Activated B cell treated with CpG ODN at 0.5 μM for 24 hours (primary cell): Measurements from ENCODE around the gene ESCO1. TPM values are rescaled to one million over a fixed set of nuclear protein-coding genes. Genes with fewer than 3 reads are reported as not detected.
A peak's percentile ranks its signal among the peaks of the same experiment; 100 is the strongest.
"Not testable (repeated sequence)": the region's sequence is repeated elsewhere in the genome, so short reads cannot be mapped to it uniquely, and the experiment has no call there.

Experiments used
- ATAC-seq: fragments of 200-7000 bp; cut with Tn5 transposase; one replicate; pipeline ENCODE4 v1.10.0; 2021; ENCODE audit warnings: low read depth, mild to moderate bottlenecking, moderate library complexity
- CTCF ChIA-PET: fragments of 350-600 bp; sonication (Branson Sonifier 250); formaldehyde crosslinking; loops from one replicate; lab custom pipeline; 2021; ENCODE audit warnings: antibody characterized with exemption; lab: Charles Lee
- POLR2A ChIA-PET: fragments of 350-600 bp; sonication (Branson Sonifier 250); formaldehyde crosslinking; loops from one replicate; lab custom pipeline; 2021; ENCODE audit warnings: antibody characterized with exemption; lab: Charles Lee
- DNase-seq: peaks from one replicate; pipeline ENCODE4 v3.0.0; 2022
- H3K27ac Mint-ChIP-seq: one replicate; pipeline ENCODE4 v1.8.0; 2020; ENCODE audit warnings: mixed read lengths
- H3K27me3 Mint-ChIP-seq: one replicate; pipeline ENCODE4 v1.8.0; 2021; ENCODE audit warnings: mixed read lengths
- H3K36me3 Mint-ChIP-seq: one replicate; pipeline ENCODE4 v1.8.0; 2021; ENCODE audit warnings: low read depth, mixed read lengths
- H3K4me1 Mint-ChIP-seq: one replicate; pipeline ENCODE4 v1.8.0; 2021; ENCODE audit warnings: mixed read lengths
- H3K4me3 Mint-ChIP-seq: one replicate; pipeline ENCODE4 v1.8.0; 2020; ENCODE audit warnings: mild to moderate bottlenecking, mixed read lengths
- H3K9me3 Mint-ChIP-seq: one replicate; pipeline ENCODE4 v1.8.0; 2020; ENCODE audit warnings: mixed read lengths
- CTCF ChIP-seq: fragments of 200-600 bp; IDR thresholded peaks from one replicate; pipeline ENCODE4 v1.8.0; 2022; ENCODE audit warnings: antibody characterized with exemption, mild to moderate bottlenecking
- intact Hi-C: fragments of 100-400 bp; cut with micrococcal nuclease; formaldehyde crosslinking; loops from one replicate; pipeline ENCODE4 v1.15.1; 2024
- total RNA-seq: library from RNA; stranded (reverse); gene quantifications from 2 replicates; pipeline ENCODE4 v1.2.3, GENCODE V29; 2022

ESCO1 gene
- total RNA-seq, 1 donor from 2014 or later, result 19.6 TPM

- H3K36me3 Mint-ChIP-seq, result peaks cover 36% of the 10 kb centered on the region
- DNase-seq, result no peak
- intact Hi-C loops, result loop anchor here (5.0 kb wide), 2 partner anchors 53 to 68 kb away; partner anchors contain the start of gene ABHD3
- H3K27ac Mint-ChIP-seq, result peak overlapping the region; percentile 22
- peaks cover 18% of the 10 kb centered on the region for H3K4me1 Mint-ChIP-seq
- TF ChIP-seq CTCF, result no peak
- no peaks in the 10 kb centered on the region for H3K27me3 Mint-ChIP-seq
- ATAC-seq, result no peak
- H3K9me3 Mint-ChIP-seq, result no peaks in the 10 kb centered on the region
- CTCF ChIA-PET, result no interaction called here
- H3K4me3 Mint-ChIP-seq, result no peak overlapping the region
- POLR2A ChIA-PET, result interaction anchor here (0.7 kb wide), 1 partner anchor 105 kb away, joined by 6 read pairs; no protein-coding TSS in a partner anchor
These were observed 34.2 kb upstream of the ESCO1 start for GRCh38 chr18:21634588-21635199.

GRCh38 chr18:21632393-21632792 is 31.9 kb upstream of the ESCO1 start:
- H3K4me3 Mint-ChIP-seq, result no peak overlapping the region
- H3K27me3 Mint-ChIP-seq, result no peaks in the 10 kb centered on the region
- H3K36me3 Mint-ChIP-seq, result peaks cover 57% of the 10 kb centered on the region
- ATAC-seq, result no peak
- H3K4me1 Mint-ChIP-seq, result peaks cover 22% of the 10 kb centered on the region
- no peak for DNase-seq
- POLR2A ChIA-PET, result interaction anchor here (0.7 to 1.6 kb wide), 2 partner anchors 20 to 54 kb away, joined by 3 to 4 read pairs; partner anchors contain the start of gene SNRPD1
- CTCF ChIA-PET, result interaction anchor here (0.7 to 0.8 kb wide), 2 partner anchors 32 to 524 kb away, joined by 3 to 4 read pairs; partner anchors contain the start of gene ESCO1
- H3K9me3 Mint-ChIP-seq, result no peaks in the 10 kb centered on the region
- no peak overlapping the region for H3K27ac Mint-ChIP-seq
- no peak for TF ChIP-seq CTCF
- intact Hi-C loops, result loop anchor here (2.0 kb wide), 1 partner anchor 324 kb away; no protein-coding TSS in a partner anchor

GRCh38 chr18:21629089-21629832 is 28.8 kb upstream of the ESCO1 start:
- intact Hi-C loops, result no loop called here
- Mint-ChIP-seq H3K4me1 (peaks cover 22% of the 10 kb centered on the region), H3K36me3 (peaks cover 64% of the 10 kb centered on the region), H3K4me3 (peak overlapping the region; percentile 1), H3K9me3 (no peaks in the 10 kb centered on the region), H3K27ac (peak overlapping the region; percentile 51), H3K27me3 (no peaks in the 10 kb centered on the region)
- DNase-seq, result no peak
- no peak for TF ChIP-seq CTCF
- ChIA-PET CTCF (interaction anchor here (1.6 kb wide), 1 partner anchor 11 kb away, joined by 5 read pairs; no protein-coding TSS in a partner anchor), POLR2A (interaction anchor here (1.1 to 1.5 kb wide), 3 partner anchors 16 to 56 kb away, joined by 3 to 7 read pairs (median 5); partner anchors contain the start of genes ESCO1 and SNRPD1)
- ATAC-seq, result peak; percentile 84

GRCh38 chr18:21621640-21622039 is 21.1 kb upstream of the ESCO1 start:
- H3K27me3 Mint-ChIP-seq, H3K4me3 Mint-ChIP-seq, ATAC-seq, H3K9me3 Mint-ChIP-seq, intact Hi-C loops, H3K27ac Mint-ChIP-seq, CTCF ChIA-PET, H3K4me1 Mint-ChIP-seq, DNase-seq: not testable (repeated sequence)
- POLR2A ChIA-PET, result interaction anchor here (1.2 kb wide), 1 partner anchor 9 kb away, joined by 5 read pairs; the partner anchor contains the start of gene SNRPD1
- H3K36me3 Mint-ChIP-seq, result peaks cover 55% of the 10 kb centered on the region

- ATAC-seq (peak; percentile 100), DNase-seq (peak; percentile 95)
- Mint-ChIP-seq H3K4me3 (peak within 1 kb of the TSS; percentile 98), H3K9me3 (no peaks in the 10 kb centered on the region), H3K27me3 (no peaks in the 10 kb centered on the region), H3K4me1 (peaks cover 35% of the 10 kb centered on the region), H3K36me3 (peaks cover 34% of the 10 kb centered on the region), H3K27ac (peak within 1 kb of the TSS; percentile 99)
- POLR2A ChIA-PET, result interaction anchor here (0.6 to 5.7 kb wide), 14 partner anchors 10 to 501 kb away, joined by 3 to 152 read pairs (median 6); partner anchors contain the start of genes ABHD3, ESCO1, MIB1 and ROCK1
- TF ChIP-seq CTCF, result peak; percentile 47
- intact Hi-C loops, result loop anchor here (1.0 kb wide), 5 partner anchors 12 to 239 kb away; partner anchors contain the start of genes ABHD3, ESCO1 and MIB1
- CTCF ChIA-PET, result interaction anchor here (1.3 to 5.0 kb wide), 3 partner anchors 11 to 238 kb away, joined by 3 to 59 read pairs (median 5); partner anchors contain the start of gene ESCO1
These were observed 11.9 kb upstream of the ESCO1 start, which contains the start of gene SNRPD1 for GRCh38 chr18:21612125-21613039. SNRPD1 (plus strand) TSS chr18:21612314; CDS start chr18:21612430, 116 bp downstream.

GRCh38 chr18:21611401-21612124 is 11.1 kb upstream of the ESCO1 start:
- H3K36me3 Mint-ChIP-seq, result peaks cover 26% of the 10 kb centered on the region
- H3K4me3 Mint-ChIP-seq, result peak overlapping the region; percentile 98
- not testable (repeated sequence) for H3K27me3 Mint-ChIP-seq, ATAC-seq, H3K9me3 Mint-ChIP-seq, DNase-seq
- H3K27ac Mint-ChIP-seq, result peak overlapping the region; percentile 99
- CTCF ChIA-PET, result interaction anchor here (1.3 to 5.0 kb wide), 3 partner anchors 10 to 239 kb away, joined by 3 to 59 read pairs (median 5); partner anchors contain the start of gene ESCO1
- intact Hi-C loops, result loop anchor here (1.0 kb wide), 5 partner anchors 11 to 240 kb away; partner anchors contain the start of genes ABHD3, ESCO1 and MIB1
- POLR2A ChIA-PET, result interaction anchor here (0.7 to 5.7 kb wide), 11 partner anchors 10 to 130 kb away, joined by 3 to 152 read pairs (median 5); partner anchors contain the start of genes ABHD3, ESCO1 and MIB1
- H3K4me1 Mint-ChIP-seq, result peaks cover 32% of the 10 kb centered on the region
